HG03521 (cell line): Measurements from ENCODE around the gene TCEAL6.
"Not testable (repeated sequence)": the region's sequence is repeated elsewhere in the genome, so short reads cannot be mapped to it uniquely, and the experiment has no call there.

Source experiments
- ATAC-seq: cut with Tn5 transposase; IDR thresholded peaks from one replicate; pipeline ENCODE4 v1.9.1; 2021; ENCODE audit warnings: mild to moderate bottlenecking, moderate library complexity; ENCODE audit not compliant: unreplicated experiment

TCEAL6 gene

GRCh38 chrX:102142274-102142673, at the start of gene TCEAL6:
Gene TCEAL6 (minus strand): TSS chrX:102142481.
- ATAC-seq = not testable (repeated sequence)

- ATAC-seq = no peak
Observed at GRCh38 chrX:102185967-102186720, 43.9 kb upstream of the TCEAL6 start.

GRCh38 chrX:102155806-102156179, 13.5 kb upstream of the TCEAL6 start, which contains the start of gene BEX5:
Gene BEX5 (minus strand): TSS chrX:102155977. CDS start chrX:102154265, 1,712 bp downstream.
- ATAC-seq = peak; percentile 98

GRCh38 chrX:102154900-102155805, 12.9 kb upstream of the TCEAL6 start:
- peak; percentile 28 for ATAC-seq

GRCh38 chrX:102154218-102154860, 12.1 kb upstream of the TCEAL6 start:
- ATAC-seq = no peak

- not testable (repeated sequence) for ATAC-seq
Observed at GRCh38 chrX:102141631-102142030, 650 bp downstream of the TCEAL6 start.

GRCh38 chrX:102140876-102141275, 1.4 kb downstream of the TCEAL6 start:
- ATAC-seq = not testable (repeated sequence)

GRCh38 chrX:102138064-102138463, 4.2 kb downstream of the TCEAL6 start:
- ATAC-seq = no peak

- no peak for ATAC-seq
Observed at GRCh38 chrX:102129473-102129872, 12.8 kb downstream of the TCEAL6 start.

- no peak for ATAC-seq
Observed at GRCh38 chrX:102126863-102127262, 15.4 kb downstream of the TCEAL6 start.

GRCh38 chrX:102126080-102126818, 16.0 kb downstream of the TCEAL6 start:
- not testable (repeated sequence) for ATAC-seq

- ATAC-seq = not testable (repeated sequence)
Observed at GRCh38 chrX:102125436-102125835, 16.8 kb downstream of the TCEAL6 start, which contains the start of gene TCEAL2. Gene TCEAL2 (plus strand): TSS chrX:102125679. CDS start chrX:102126831, 1,152 bp downstream.

- ATAC-seq = not testable (repeated sequence)
Observed at GRCh38 chrX:102125014-102125413, 17.3 kb downstream of the TCEAL6 start.

- ATAC-seq = no peak
Observed at GRCh38 chrX:102115748-102116147, 26.5 kb downstream of the TCEAL6 start.

- no peak for ATAC-seq
Observed at GRCh38 chrX:102113367-102113766, 28.9 kb downstream of the TCEAL6 start.
